DOHH2 (cell line): Measurements from ENCODE around the gene NFIX.

Source experiments
- H3F3A ChIP-seq: fragments of 200-600 bp; sonication (generic), shearing (Covaris generic); 2 replicates; pipeline ENCODE4 v1.6.0; 2016; ENCODE audit warnings: antibody characterized with exemption, mild to moderate bottlenecking; ENCODE audit not compliant: control insufficient read depth, insufficient read depth
- H3K27ac ChIP-seq: fragments of 200-600 bp; sonication (generic); 2 replicates; pipeline ENCODE4 v1.5.1; 2014; ENCODE audit warnings: low read depth, mild to moderate bottlenecking, low read length, moderate library complexity
- H3K27me3 ChIP-seq: fragments of 200-600 bp; sonication (generic); 2 replicates; pipeline ENCODE4 v1.6.1; 2014; ENCODE audit warnings: mild to moderate bottlenecking, low read length, mixed read lengths; ENCODE audit not compliant: control insufficient read depth
- H3K36me3 ChIP-seq: fragments of 200-600 bp; sonication (generic); 2 replicates; pipeline ENCODE4 v1.6.1; 2014; ENCODE audit warnings: mild to moderate bottlenecking, low read length, moderate library complexity, mixed read lengths; ENCODE audit not compliant: control insufficient read depth
- H3K4me1 ChIP-seq: fragments of 200-600 bp; sonication (generic); 2 replicates; pipeline ENCODE4 v1.6.1; 2014; ENCODE audit warnings: mild to moderate bottlenecking, low read length, mixed read lengths; ENCODE audit not compliant: control insufficient read depth
- H3K4me2 ChIP-seq: fragments of 200-600 bp; sonication (generic); 2 replicates; pipeline ENCODE4 v1.6.0; 2014; ENCODE audit warnings: mild to moderate bottlenecking, low read length, moderate library complexity
- H3K4me3 ChIP-seq: fragments of 200-600 bp; sonication (generic); 2 replicates; pipeline ENCODE4 v1.5.1; 2014; ENCODE audit warnings: mild to moderate bottlenecking, low read length, mixed read lengths
- H3K79me2 ChIP-seq: fragments of 200-600 bp; sonication (generic); 2 replicates; pipeline ENCODE4 v1.6.1; 2014; ENCODE audit warnings: mild to moderate bottlenecking, low read length, mixed read lengths; ENCODE audit not compliant: control insufficient read depth
- H3K9me2 ChIP-seq: fragments of 200-600 bp; sonication (generic); replicated peaks from 2 replicates; pipeline ENCODE4 v1.6.1; 2014; ENCODE audit warnings: mild to moderate bottlenecking, low read length, mixed read lengths; ENCODE audit not compliant: control insufficient read depth
- H3K9me3 ChIP-seq: fragments of 200-600 bp; sonication (generic); 2 replicates; pipeline ENCODE4 v1.6.1; 2014; ENCODE audit warnings: antibody characterized with exemption, low read length, mixed read lengths; ENCODE audit not compliant: control insufficient read depth, insufficient read depth
- H4K20me1 ChIP-seq: fragments of 200-600 bp; sonication (generic); 2 replicates; pipeline ENCODE4 v1.6.0; 2014; ENCODE audit warnings: low read depth, mild to moderate bottlenecking, antibody characterized with exemption, low read length, moderate library complexity; ENCODE audit not compliant: control insufficient read depth, insufficient read depth
- CTCF ChIP-seq: fragments of 200-600 bp; sonication (generic); IDR thresholded peaks from one replicate; pipeline ENCODE4 v1.5.1; 2014; ENCODE audit warnings: antibody characterized with exemption, mild to moderate bottlenecking, low read depth, low read length; ENCODE audit not compliant: poor library complexity, severe bottlenecking
- EZH2phosphoT487 ChIP-seq: fragments of 200-600 bp; sonication (generic); IDR thresholded peaks from 2 replicates; pipeline ENCODE4 v1.6.1; 2017; ENCODE audit warnings: borderline replicate concordance, mild to moderate bottlenecking, antibody characterized with exemption, low read length, moderate library complexity, mixed read lengths

The NFIX gene

GRCh38 chr19:13032837-13033236 lies 37.6 kb downstream of the NFIX start:
- no peak overlapping the region for H3K4me2 ChIP-seq
- no peaks in the 10 kb centered on the region for H3K9me2 ChIP-seq
- H3K36me3 ChIP-seq, result no peaks in the 10 kb centered on the region
- peaks cover 58% of the 10 kb centered on the region for H3K27me3 ChIP-seq
- H3K27ac ChIP-seq, result no peak overlapping the region
- no peak overlapping the region for H3K4me3 ChIP-seq
- no peaks in the 10 kb centered on the region for H3F3A ChIP-seq
- no peaks in the 10 kb centered on the region for H3K79me2 ChIP-seq
- TF ChIP-seq CTCF, result no peak
- TF ChIP-seq EZH2phosphoT487, result no peak
- H4K20me1 ChIP-seq, result no peaks in the 10 kb centered on the region
- H3K9me3 ChIP-seq, result no peaks in the 10 kb centered on the region
- peaks cover 7% of the 10 kb centered on the region for H3K4me1 ChIP-seq

- Histone ChIP-seq H3K36me3 (no peaks in the 10 kb centered on the region), H4K20me1 (no peaks in the 10 kb centered on the region), H3K4me1 (peaks cover 7% of the 10 kb centered on the region), H3K9me2 (no peaks in the 10 kb centered on the region), H3K4me2 (no peak overlapping the region), H3K9me3 (no peaks in the 10 kb centered on the region), H3K27ac (no peak overlapping the region), H3K4me3 (no peak overlapping the region), H3K27me3 (peaks cover 60% of the 10 kb centered on the region), H3F3A (no peaks in the 10 kb centered on the region), H3K79me2 (no peaks in the 10 kb centered on the region)
- TF ChIP-seq EZH2phosphoT487, result no peak
- no peak for TF ChIP-seq CTCF
Measured at GRCh38 chr19:13033244-13033643, 38.0 kb downstream of the NFIX start.

GRCh38 chr19:13033819-13034611 lies 38.7 kb downstream of the NFIX start:
- Histone ChIP-seq H3F3A (no peaks in the 10 kb centered on the region), H3K4me3 (no peak overlapping the region), H3K9me2 (no peaks in the 10 kb centered on the region), H4K20me1 (no peaks in the 10 kb centered on the region), H3K27ac (no peak overlapping the region), H3K4me1 (peaks cover 7% of the 10 kb centered on the region), H3K27me3 (peaks cover 66% of the 10 kb centered on the region), H3K36me3 (no peaks in the 10 kb centered on the region), H3K4me2 (no peak overlapping the region), H3K9me3 (no peaks in the 10 kb centered on the region), H3K79me2 (no peaks in the 10 kb centered on the region)
- no peak for TF ChIP-seq EZH2phosphoT487
- peak; percentile 95 for TF ChIP-seq CTCF
